T-helper 17 cell (primary cell): ENCODE data around the gene ARMC12. TPM values are rescaled to one million over a fixed set of nuclear protein-coding genes. Genes with fewer than 3 reads are reported as not detected.

Source experiments
- ATAC-seq: fragments of 150-1000 bp; cut with Tn5 transposase; 2 replicates; pipeline ENCODE4 v1.10.0; 2021; ENCODE audit warnings: mild to moderate bottlenecking, moderate library complexity
- DNase-seq, 3 donors: peaks; one replicate each; pipeline versions ENCODE4 v3.0.0 to v3.0.0-alpha.2; 2020 to 2021
- H3K9me3 ChIP-seq: one replicate; pipeline ENCODE4 v1.7.0; 2013; ENCODE audit warnings: low read length, mild to moderate bottlenecking; ENCODE audit not compliant: control insufficient read depth, poor library complexity, severe bottlenecking
- H3K27ac Mint-ChIP-seq: one replicate; pipeline ENCODE4 v1.8.0; 2022; ENCODE audit warnings: mild to moderate bottlenecking, moderate library complexity, mixed read lengths
- H3K27me3 Mint-ChIP-seq: one replicate; pipeline ENCODE4 v1.8.0; 2022; ENCODE audit warnings: mixed read lengths
- H3K36me3 Mint-ChIP-seq: one replicate; pipeline ENCODE4 v1.8.0; 2022; ENCODE audit warnings: low read depth, mixed read lengths
- H3K4me1 Mint-ChIP-seq: one replicate; pipeline ENCODE4 v1.8.0; 2022; ENCODE audit warnings: mild to moderate bottlenecking, mixed read lengths
- H3K4me3 Mint-ChIP-seq: one replicate; pipeline ENCODE4 v1.8.0; 2022; ENCODE audit warnings: mild to moderate bottlenecking, moderate library complexity, mixed read lengths
- total RNA-seq, 4 donors: library from RNA in 2 of 4; stranded (reverse) in 2 of 4; gene quantifications; one replicate each; pipeline ENCODE4 v1.2.3 and lab custom pipeline; 2022 to 2026

ARMC12 gene
- total RNA-seq, 2 donors from 2014 or later = 0.78 to 1.2 TPM

GRCh38 chr6:35754452-35755277, 17.8 kb downstream of the ARMC12 start:
- Mint-ChIP-seq H3K4me3 (no peak overlapping the region), H3K4me1 (peaks cover 2% of the 10 kb centered on the region), H3K36me3 (no peaks in the 10 kb centered on the region), H3K27me3 (peaks cover 20% of the 10 kb centered on the region), H3K27ac (no peak overlapping the region)
- H3K9me3 ChIP-seq = no peaks in the 10 kb centered on the region
- ATAC-seq (no peak), DNase-seq (no peak)

DNA sequence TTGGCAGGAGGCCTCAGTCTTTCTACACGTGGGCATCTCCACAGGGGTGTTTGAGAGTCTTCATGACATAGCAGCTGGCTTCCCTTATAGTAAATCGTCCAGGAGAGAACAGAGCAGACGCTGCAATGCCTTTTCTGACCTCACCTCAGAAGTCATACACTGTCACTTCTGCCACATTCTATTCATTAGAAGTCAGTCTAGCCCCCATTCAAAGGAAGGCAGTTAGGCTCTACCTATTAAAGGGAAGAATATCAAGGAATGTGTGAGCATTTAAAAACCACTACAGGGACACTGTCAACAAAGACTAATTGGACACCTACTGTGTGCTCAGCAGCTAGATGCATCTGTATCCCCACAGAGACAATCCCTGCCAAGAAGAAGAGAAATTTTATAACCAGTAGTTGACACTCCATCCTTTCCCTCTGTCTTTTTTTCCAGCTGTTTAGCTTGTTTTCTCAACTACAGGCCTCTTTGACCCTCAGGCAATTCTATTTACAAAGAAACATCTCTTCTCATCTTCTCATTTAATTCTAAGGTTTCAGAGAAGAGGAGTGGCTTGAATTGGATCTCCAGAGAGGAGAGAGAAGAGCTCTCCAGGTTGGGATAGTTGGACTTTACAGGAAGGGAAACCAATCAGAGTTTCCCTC, 18.6 kb downstream of the ARMC12 start:
- no peak for DNase-seq
- Mint-ChIP-seq H3K36me3 (no peaks in the 10 kb centered on the region), H3K4me1 (peaks cover 2% of the 10 kb centered on the region), H3K27me3 (peaks cover 27% of the 10 kb centered on the region), H3K27ac (no peak overlapping the region), H3K4me3 (no peak overlapping the region)
- H3K9me3 ChIP-seq = no peaks in the 10 kb centered on the region
- ATAC-seq = no peak

DNA sequence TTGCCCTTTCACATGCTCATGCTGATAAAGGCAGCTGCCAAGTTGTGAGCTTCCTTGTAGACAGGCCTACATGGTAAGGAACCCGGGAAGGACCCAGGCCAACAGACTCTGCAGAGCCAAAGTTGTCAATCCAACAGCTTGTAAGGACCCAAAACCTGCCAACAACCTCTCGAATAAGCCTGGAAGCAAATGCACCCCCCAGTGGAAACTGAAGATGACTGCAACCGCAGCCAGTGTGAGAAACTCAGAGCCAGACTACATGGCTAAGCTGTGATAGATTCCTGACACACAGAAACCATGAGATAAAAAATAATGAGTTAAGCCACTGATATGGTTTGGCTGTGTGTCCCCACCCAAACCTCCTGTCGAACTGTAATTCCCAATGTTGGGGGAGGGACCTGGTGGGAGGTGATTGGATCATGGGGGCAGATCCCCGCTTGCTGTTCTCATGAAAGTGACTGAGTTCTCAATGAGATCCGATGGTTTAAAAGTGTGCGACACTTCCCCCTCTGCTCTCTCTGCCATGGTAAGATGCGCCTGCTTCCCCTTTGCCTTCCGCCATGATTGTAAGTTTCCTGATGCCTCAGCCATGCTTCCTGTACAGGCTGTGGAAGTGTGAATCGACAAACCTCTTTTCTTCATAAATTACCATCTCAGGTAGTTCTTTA, 20.8 kb downstream of the ARMC12 start:
- peaks cover 2% of the 10 kb centered on the region for H3K4me1 Mint-ChIP-seq

GRCh38 chr6:35759426-35759825, 22.6 kb downstream of the ARMC12 start:
- H3K9me3 ChIP-seq = no peaks in the 10 kb centered on the region
- DNase-seq (no peak), ATAC-seq (no peak)
- Mint-ChIP-seq H3K27ac (no peak overlapping the region), H3K36me3 (peaks cover 4% of the 10 kb centered on the region), H3K27me3 (peaks cover 60% of the 10 kb centered on the region), H3K4me3 (no peak overlapping the region), H3K4me1 (peaks cover 9% of the 10 kb centered on the region)

More for the DNA sequence above, 20.8 kb downstream of the ARMC12 start:
- DNase-seq (no peak), ATAC-seq (no peak)
- Mint-ChIP-seq H3K4me3 (no peak overlapping the region), H3K27ac (no peak overlapping the region), H3K36me3 (peaks cover 2% of the 10 kb centered on the region), H3K27me3 (peaks cover 42% of the 10 kb centered on the region)
- no peaks in the 10 kb centered on the region for H3K9me3 ChIP-seq

DNA sequence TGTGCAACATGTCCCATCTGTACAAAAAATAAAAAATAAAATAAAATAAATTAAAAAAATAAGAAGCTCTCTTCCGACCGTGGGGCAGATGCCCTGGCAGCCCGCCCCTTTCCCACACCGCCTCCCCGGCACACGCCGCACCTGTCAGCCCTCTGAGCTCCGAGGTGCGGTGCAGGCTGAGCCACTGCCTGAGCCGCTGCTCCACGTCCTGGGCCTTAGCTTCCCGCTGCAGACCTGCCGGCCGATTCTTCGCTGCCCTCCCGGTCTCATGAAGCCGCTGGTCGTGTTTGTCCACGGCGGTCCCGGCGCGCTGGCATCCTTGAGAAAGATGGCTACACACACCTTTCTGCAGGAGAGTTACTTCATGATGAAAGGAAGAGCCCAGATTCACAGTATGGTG, 28.9 kb downstream of the ARMC12 start:
- peaks cover 4% of the 10 kb centered on the region for H3K36me3 Mint-ChIP-seq
- DNase-seq (no peak), ATAC-seq (no peak)
- H3K27me3 Mint-ChIP-seq = peaks cover 33% of the 10 kb centered on the region
- no peaks in the 10 kb centered on the region for H3K9me3 ChIP-seq
- H3K4me1 Mint-ChIP-seq = peaks cover 13% of the 10 kb centered on the region
- no peak overlapping the region for H3K27ac Mint-ChIP-seq
- H3K4me3 Mint-ChIP-seq = no peak overlapping the region

DNA sequence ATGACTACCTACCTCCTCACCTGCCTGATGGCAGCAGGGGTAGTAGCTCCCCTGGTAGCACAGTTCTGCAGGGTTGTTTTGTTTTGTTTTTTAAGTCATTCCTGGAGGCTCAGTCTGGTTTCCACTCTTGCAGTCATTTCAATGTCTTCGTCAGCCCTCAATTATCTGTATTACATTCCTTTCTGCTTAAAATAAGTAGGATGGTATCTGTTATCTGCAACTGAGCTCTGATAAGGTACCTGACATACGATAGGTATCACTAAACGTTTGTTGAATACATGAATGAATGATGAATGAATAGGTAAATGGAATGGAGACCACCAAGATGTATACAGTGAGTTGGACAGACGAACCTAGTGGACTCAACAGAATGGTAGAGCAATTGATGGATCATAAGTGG, 32.4 kb downstream of the ARMC12 start:
- Mint-ChIP-seq H3K36me3 (peaks cover 3% of the 10 kb centered on the region), H3K27me3 (peaks cover 5% of the 10 kb centered on the region), H3K27ac (no peak overlapping the region), H3K4me3 (no peak overlapping the region), H3K4me1 (peaks cover 9% of the 10 kb centered on the region)
- no peaks in the 10 kb centered on the region for H3K9me3 ChIP-seq
- DNase-seq (no peak), ATAC-seq (no peak)

DNA sequence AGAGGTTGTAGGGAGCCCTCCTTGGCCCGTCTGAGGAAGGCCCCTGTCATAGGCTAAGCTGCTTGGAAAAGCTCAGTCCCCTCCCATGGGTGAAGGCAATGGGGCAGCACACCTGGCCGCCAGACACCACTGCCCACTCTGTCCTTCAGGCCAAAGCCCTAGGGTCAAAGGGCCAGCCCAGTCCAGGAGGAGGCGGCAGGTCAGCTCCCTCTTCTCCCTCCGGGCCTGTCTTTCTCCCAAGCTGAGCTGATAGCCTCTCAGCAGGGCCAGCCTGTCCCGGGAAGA, 34.5 kb downstream of the ARMC12 start:
- H3K27me3 Mint-ChIP-seq = peaks cover 14% of the 10 kb centered on the region
- H3K36me3 Mint-ChIP-seq = peaks cover 5% of the 10 kb centered on the region
- no peaks in the 10 kb centered on the region for H3K9me3 ChIP-seq
- no peak overlapping the region for H3K27ac Mint-ChIP-seq
- H3K4me1 Mint-ChIP-seq = peaks cover 11% of the 10 kb centered on the region
- no peak overlapping the region for H3K4me3 Mint-ChIP-seq
- ATAC-seq (no peak), DNase-seq (no peak)

DNA sequence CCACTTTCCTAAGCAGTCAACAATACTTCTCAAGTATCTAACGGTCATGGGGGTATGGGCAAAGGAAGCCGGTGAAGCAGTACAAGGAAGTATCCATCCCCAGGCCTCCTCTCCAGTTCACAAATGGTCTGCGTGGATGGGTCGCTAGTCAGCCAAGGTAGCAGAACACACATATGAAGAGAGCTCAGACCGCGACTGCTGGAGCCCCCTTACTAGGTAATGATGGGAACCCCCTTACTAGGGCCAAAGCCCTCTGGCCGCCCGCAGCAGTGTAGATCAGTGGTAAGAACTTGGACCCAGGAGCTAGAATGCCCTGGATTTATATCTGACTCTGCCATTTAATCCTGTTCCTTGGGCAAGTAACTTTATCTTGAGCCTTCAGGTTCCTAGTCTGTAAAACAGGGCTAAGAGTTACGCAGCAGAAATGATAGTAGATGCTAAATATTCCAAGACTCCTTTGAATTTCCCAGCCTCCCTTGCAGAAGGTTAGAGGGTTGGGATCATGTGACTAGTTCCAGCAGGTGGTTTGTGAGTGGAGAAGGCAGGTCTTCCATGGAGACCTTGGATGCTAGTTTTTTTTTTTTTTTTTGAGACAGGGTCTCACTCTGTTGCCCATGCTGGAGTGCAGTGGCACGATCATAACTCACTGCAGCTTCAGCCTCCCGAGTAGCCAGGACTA, 37.4 kb downstream of the ARMC12 start:
- Mint-ChIP-seq H3K36me3 (peaks cover 7% of the 10 kb centered on the region), H3K4me1 (peaks cover 11% of the 10 kb centered on the region), H3K27me3 (peaks cover 29% of the 10 kb centered on the region), H3K4me3 (no peak overlapping the region), H3K27ac (no peak overlapping the region)
- DNase-seq (no peak), ATAC-seq (no peak)
- no peaks in the 10 kb centered on the region for H3K9me3 ChIP-seq

DNA sequence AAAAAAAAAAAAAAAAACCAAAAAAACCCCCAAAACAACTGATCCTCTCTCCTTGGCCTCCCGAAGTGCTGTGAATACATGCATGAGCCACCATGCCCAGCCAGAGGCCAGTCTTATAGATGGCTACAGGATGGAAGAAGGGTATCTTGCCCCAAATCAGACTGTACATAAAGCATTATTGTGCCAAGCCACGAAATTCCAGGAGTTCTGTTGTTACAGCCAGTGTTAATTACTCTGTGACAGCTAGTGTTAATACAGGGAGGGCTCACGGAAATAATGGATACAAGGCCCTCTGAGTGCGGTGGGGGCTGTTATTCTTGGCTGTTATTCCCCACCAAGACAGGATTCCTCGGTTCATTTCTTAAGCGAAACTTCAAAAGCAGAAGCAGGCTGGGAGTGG, 38.2 kb downstream of the ARMC12 start:
- H3K4me1 Mint-ChIP-seq = peaks cover 14% of the 10 kb centered on the region
- ATAC-seq = no peak
- no peak for DNase-seq
- H3K9me3 ChIP-seq = no peaks in the 10 kb centered on the region
- no peak overlapping the region for H3K4me3 Mint-ChIP-seq
- H3K27ac Mint-ChIP-seq = no peak overlapping the region
- H3K36me3 Mint-ChIP-seq = peaks cover 7% of the 10 kb centered on the region
- peaks cover 33% of the 10 kb centered on the region for H3K27me3 Mint-ChIP-seq

- Mint-ChIP-seq H3K27ac (no peak within 1 kb of the TSS), H3K36me3 (peaks cover 7% of the 10 kb centered on the region), H3K4me1 (peaks cover 14% of the 10 kb centered on the region), H3K4me3 (peak within 1 kb of the TSS; percentile 87), H3K27me3 (peaks cover 39% of the 10 kb centered on the region)
- DNase-seq = no peak
- ATAC-seq = peak; percentile 32
- H3K9me3 ChIP-seq = no peaks in the 10 kb centered on the region
These were observed 39.8 kb downstream of the ARMC12 start, which contains the start of gene CLPSL2 for GRCh38 chr6:35776364-35777215. CLPSL2 (plus strand) TSS chr6:35776598; CDS start chr6:35776619, 21 bp downstream.

DNA sequence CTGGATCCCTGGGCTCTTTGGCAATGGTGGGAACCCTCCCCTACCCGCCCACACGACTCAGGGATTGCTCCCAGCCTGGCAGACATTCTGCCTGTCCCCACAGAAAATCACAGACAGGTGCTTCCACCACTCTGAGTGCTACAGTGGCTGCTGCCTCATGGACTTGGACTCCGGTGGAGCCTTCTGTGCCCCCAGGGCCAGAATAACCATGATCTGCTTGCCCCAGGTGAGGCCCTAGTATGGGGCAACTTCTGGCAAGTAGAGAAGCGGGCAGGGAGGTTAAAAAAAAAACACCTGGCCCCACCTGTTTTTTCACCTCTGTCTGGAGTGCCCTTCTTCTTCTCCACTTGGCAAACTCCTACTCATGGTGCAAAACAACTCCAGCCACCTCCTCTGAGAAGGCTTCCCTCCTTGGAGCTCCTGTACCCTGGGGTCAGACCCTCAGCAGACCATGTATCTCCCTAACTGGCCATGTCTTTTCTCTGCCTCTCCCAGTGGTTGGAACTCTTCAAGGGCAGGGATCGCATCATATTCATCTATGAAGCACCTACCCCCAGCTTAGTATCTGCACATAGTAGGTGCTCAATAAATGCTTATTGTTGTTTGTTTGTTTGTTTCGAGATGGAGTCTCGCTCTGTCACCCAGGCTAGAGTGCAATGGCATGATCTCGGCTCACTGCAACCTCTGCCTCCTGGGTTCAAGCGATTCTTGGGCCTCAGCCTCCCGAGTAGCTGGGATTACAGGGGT, 40.7 kb downstream of the ARMC12 start:
- DNase-seq (no peak), ATAC-seq (no peak)
- H3K9me3 ChIP-seq = no peaks in the 10 kb centered on the region
- Mint-ChIP-seq H3K4me3 (peak overlapping the region; percentile 81), H3K27ac (no peak overlapping the region), H3K27me3 (peaks cover 48% of the 10 kb centered on the region), H3K36me3 (peaks cover 4% of the 10 kb centered on the region), H3K4me1 (peaks cover 11% of the 10 kb centered on the region)

- H3K4me1 Mint-ChIP-seq = peaks cover 11% of the 10 kb centered on the region
- no peak for ATAC-seq
- H3K4me3 Mint-ChIP-seq = no peak overlapping the region
- peaks cover 49% of the 10 kb centered on the region for H3K27me3 Mint-ChIP-seq
- peaks cover 4% of the 10 kb centered on the region for H3K36me3 Mint-ChIP-seq
- DNase-seq = no peak
- H3K9me3 ChIP-seq = no peaks in the 10 kb centered on the region
- H3K27ac Mint-ChIP-seq = no peak overlapping the region
These were observed 41.6 kb downstream of the ARMC12 start for GRCh38 chr6:35778437-35778836.
